Tibial nerve (tissue), 4 donors: ENCODE data around the gene CELA2B.

ENCODE experiments used
- EP300 ChIP-seq, 2 donors: sonication (generic); formaldehyde crosslinking; IDR thresholded peaks; one replicate each; pipeline ENCODE4 v1.6.1; 2017; ENCODE audit warnings: antibody characterized with exemption in 2 of 2, mild to moderate bottlenecking in 1 of 2
- TF ChIP-seq, protein P1 (sequence below), 5 experiments: fragments of 200-600 bp in 3 of 5; fragments of 450-650 bp in 2 of 5; sonication (generic) in 3 of 5; IDR thresholded peaks; one replicate each; pipeline ENCODE4 v1.5.1; 2016 to 2019; ENCODE audit warnings: antibody characterized with exemption in 5 of 5, mild to moderate bottlenecking in 3 of 5, moderate library complexity in 2 of 5

DNA sequence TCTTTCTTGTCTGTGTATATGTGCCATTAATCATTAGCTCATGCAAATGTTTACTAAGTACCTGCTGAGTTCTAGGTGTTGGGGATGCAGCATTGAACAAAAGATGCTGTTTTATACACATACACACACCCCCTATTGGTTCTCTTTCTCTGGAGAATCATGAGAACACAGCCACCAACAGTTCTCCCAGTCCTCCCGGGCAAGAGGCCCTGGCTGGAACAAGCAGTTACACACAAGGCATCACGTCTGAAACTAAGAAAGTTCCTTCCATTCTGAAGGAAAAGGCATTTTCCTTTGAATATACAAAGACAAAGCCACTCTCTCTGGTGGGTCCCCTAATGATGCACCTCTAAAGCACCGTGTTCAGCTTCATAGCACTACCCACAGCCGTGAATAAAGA, 37.3 kb downstream of the CELA2B start:
- TF ChIP-seq, protein P1, sequence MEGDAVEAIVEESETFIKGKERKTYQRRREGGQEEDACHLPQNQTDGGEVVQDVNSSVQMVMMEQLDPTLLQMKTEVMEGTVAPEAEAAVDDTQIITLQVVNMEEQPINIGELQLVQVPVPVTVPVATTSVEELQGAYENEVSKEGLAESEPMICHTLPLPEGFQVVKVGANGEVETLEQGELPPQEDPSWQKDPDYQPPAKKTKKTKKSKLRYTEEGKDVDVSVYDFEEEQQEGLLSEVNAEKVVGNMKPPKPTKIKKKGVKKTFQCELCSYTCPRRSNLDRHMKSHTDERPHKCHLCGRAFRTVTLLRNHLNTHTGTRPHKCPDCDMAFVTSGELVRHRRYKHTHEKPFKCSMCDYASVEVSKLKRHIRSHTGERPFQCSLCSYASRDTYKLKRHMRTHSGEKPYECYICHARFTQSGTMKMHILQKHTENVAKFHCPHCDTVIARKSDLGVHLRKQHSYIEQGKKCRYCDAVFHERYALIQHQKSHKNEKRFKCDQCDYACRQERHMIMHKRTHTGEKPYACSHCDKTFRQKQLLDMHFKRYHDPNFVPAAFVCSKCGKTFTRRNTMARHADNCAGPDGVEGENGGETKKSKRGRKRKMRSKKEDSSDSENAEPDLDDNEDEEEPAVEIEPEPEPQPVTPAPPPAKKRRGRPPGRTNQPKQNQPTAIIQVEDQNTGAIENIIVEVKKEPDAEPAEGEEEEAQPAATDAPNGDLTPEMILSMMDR (IDR thresholded peaks at IDR 0.05): no peak
- no peak for TF ChIP-seq EP300 (IDR thresholded peaks at IDR 0.05)
